ENCODE data around the gene TYW3.
"Not testable (repeated sequence)": the region's sequence is repeated elsewhere in the genome, so short reads cannot be mapped to it uniquely, and the experiment has no call there.

Gene TYW3

GRCh38 chr1:74748960-74749359, 16.0 kb downstream of the TYW3 start:
- TF ChIP-seq EZH2 (IDR thresholded peaks at IDR 0.05; ENCODE audit: borderline replicate concordance, low read depth, low read length, severe bottlenecking) = no peak
- no peak for TF ChIP-seq CTCF (IDR thresholded peaks at IDR 0.05; ENCODE audit: borderline replicate concordance, extremely low read depth, low read length, poor library complexity, severe bottlenecking)
- Histone ChIP-seq H4K20me1 (ENCODE audit: insufficient read depth, low read length) (no peaks in the 10 kb centered on the region), H3K4me1 (ENCODE audit: insufficient read depth, low read length) (no peaks in the 10 kb centered on the region), H3K27me3 (ENCODE audit: insufficient read depth, low read length, poor library complexity) (no peaks in the 10 kb centered on the region), H3K4me2 (ENCODE audit: insufficient read depth, low read length) (no peak overlapping the region), H3K36me3 (ENCODE audit: insufficient read depth, low read length) (peaks cover 76% of the 10 kb centered on the region), H3K9ac (ENCODE audit: low read depth, low read length) (no peak overlapping the region), H2AFZ (ENCODE audit: low read depth, low read length) (no peak overlapping the region), H3K9me3 (ENCODE audit: insufficient read depth, low read length, severe bottlenecking) (no peaks in the 10 kb centered on the region), H3K27ac (ENCODE audit: low read length) (no peak overlapping the region), H3K79me2 (ENCODE audit: insufficient read depth, low read length) (no peaks in the 10 kb centered on the region), H3K4me3 (ENCODE audit: low read depth in 1 of 2, low read length in 2 of 2) (no peak overlapping the region)
- no peak for ATAC-seq (ENCODE audit: insufficient read depth, low read depth)
- no peak for DNase-seq

- H3K4me1 ChIP-seq (ENCODE audit: insufficient read depth, low read length) = no peaks in the 10 kb centered on the region
- no peaks in the 10 kb centered on the region for H3K79me2 ChIP-seq (ENCODE audit: insufficient read depth, low read length)
- H2AFZ ChIP-seq (ENCODE audit: low read depth, low read length) = no peak overlapping the region
- H3K4me3 ChIP-seq (ENCODE audit: low read depth in 1 of 2, low read length in 2 of 2) = no peak overlapping the region
- H4K20me1 ChIP-seq (ENCODE audit: insufficient read depth, low read length) = no peaks in the 10 kb centered on the region
- TF ChIP-seq CTCF (IDR thresholded peaks at IDR 0.05; ENCODE audit: borderline replicate concordance, extremely low read depth, low read length, poor library complexity, severe bottlenecking) (no peak), EZH2 (IDR thresholded peaks at IDR 0.05; ENCODE audit: borderline replicate concordance, low read depth, low read length, severe bottlenecking) (no peak)
- no peak overlapping the region for H3K4me2 ChIP-seq (ENCODE audit: insufficient read depth, low read length)
- peaks cover 5% of the 10 kb centered on the region for H3K9me3 ChIP-seq (ENCODE audit: insufficient read depth, low read length, severe bottlenecking)
- DNase-seq (no peak), ATAC-seq (ENCODE audit: insufficient read depth, low read depth) (no peak)
- H3K27ac ChIP-seq (ENCODE audit: low read length) = no peak overlapping the region
- H3K9ac ChIP-seq (ENCODE audit: low read depth, low read length) = no peak overlapping the region
- peaks cover 92% of the 10 kb centered on the region for H3K36me3 ChIP-seq (ENCODE audit: insufficient read depth, low read length)
- H3K27me3 ChIP-seq (ENCODE audit: insufficient read depth, low read length, poor library complexity) = no peaks in the 10 kb centered on the region
Observed at GRCh38 chr1:74753104-74753503, 20.2 kb downstream of the TYW3 start.

GRCh38 chr1:74755475-74755874, 22.5 kb downstream of the TYW3 start:
- DNase-seq (no peak), ATAC-seq (ENCODE audit: insufficient read depth, low read depth) (no peak)
- no peaks in the 10 kb centered on the region for H4K20me1 ChIP-seq (ENCODE audit: insufficient read depth, low read length)
- H3K4me3 ChIP-seq (ENCODE audit: low read depth in 1 of 2, low read length in 2 of 2) = no peak overlapping the region
- no peak for TF ChIP-seq EZH2 (IDR thresholded peaks at IDR 0.05; ENCODE audit: borderline replicate concordance, low read depth, low read length, severe bottlenecking)
- TF ChIP-seq CTCF (IDR thresholded peaks at IDR 0.05; ENCODE audit: borderline replicate concordance, extremely low read depth, low read length, poor library complexity, severe bottlenecking) = no peak
- H3K4me2 ChIP-seq (ENCODE audit: insufficient read depth, low read length) = no peak overlapping the region
- peaks cover 95% of the 10 kb centered on the region for H3K36me3 ChIP-seq (ENCODE audit: insufficient read depth, low read length)
- H3K9ac ChIP-seq (ENCODE audit: low read depth, low read length) = no peak overlapping the region
- H3K27me3 ChIP-seq (ENCODE audit: insufficient read depth, low read length, poor library complexity) = no peaks in the 10 kb centered on the region
- H2AFZ ChIP-seq (ENCODE audit: low read depth, low read length) = no peak overlapping the region
- no peaks in the 10 kb centered on the region for H3K4me1 ChIP-seq (ENCODE audit: insufficient read depth, low read length)
- no peaks in the 10 kb centered on the region for H3K79me2 ChIP-seq (ENCODE audit: insufficient read depth, low read length)
- peaks cover 5% of the 10 kb centered on the region for H3K9me3 ChIP-seq (ENCODE audit: insufficient read depth, low read length, severe bottlenecking)
- no peak overlapping the region for H3K27ac ChIP-seq (ENCODE audit: low read length)

GRCh38 chr1:74756650-74757049, 23.7 kb downstream of the TYW3 start:
- H3K27me3 ChIP-seq (ENCODE audit: insufficient read depth, low read length, poor library complexity); ATAC-seq (ENCODE audit: insufficient read depth, low read depth); H3K79me2 ChIP-seq (ENCODE audit: insufficient read depth, low read length); DNase-seq; H3K4me1 ChIP-seq (ENCODE audit: insufficient read depth, low read length); H3K9me3 ChIP-seq (ENCODE audit: insufficient read depth, low read length, severe bottlenecking); H3K4me2 ChIP-seq (ENCODE audit: insufficient read depth, low read length); H3K27ac ChIP-seq (ENCODE audit: low read length); H3K4me3 ChIP-seq (ENCODE audit: low read depth in 1 of 2, low read length in 2 of 2); H3K9ac ChIP-seq (ENCODE audit: low read depth, low read length); H2AFZ ChIP-seq (ENCODE audit: low read depth, low read length); H4K20me1 ChIP-seq (ENCODE audit: insufficient read depth, low read length): not testable (repeated sequence)
- peaks cover 96% of the 10 kb centered on the region for H3K36me3 ChIP-seq (ENCODE audit: insufficient read depth, low read length)
